ENCODE results near the gene CLINT1. TPM values are rescaled to one million over a fixed set of nuclear protein-coding genes. Genes with fewer than 3 reads are reported as not detected.

CLINT1 gene
- total and polyA plus RNA-seq, 2 of the 13 experiments (the other 11 are each of a cell fraction or from before 2014, with no cell fraction given) = 64.0 to 104 TPM

GRCh38 chr5:157908459-157908858, 49.5 kb upstream of the CLINT1 start (continued):
- TF ChIP-seq ZNF609 (CRISPR knock-in tag; IDR thresholded peaks at IDR 0.05; ENCODE audit: borderline replicate concordance) = no peak

GRCh38 chr5:157907479-157907878, 48.5 kb upstream of the CLINT1 start:
- Histone ChIP-seq H3K27ac (ENCODE audit: extremely low read length, insufficient read depth, low read length) (no peak overlapping the region), H3K4me1 (ENCODE audit: insufficient read depth, low read length) (no peaks in the 10 kb centered on the region), H3K9ac (ENCODE audit: insufficient read depth, low read depth, low read length) (no peak overlapping the region), H3K79me2 (ENCODE audit: insufficient read depth, low read length) (no peaks in the 10 kb centered on the region), H2AFZ (ENCODE audit: low read length) (no peak overlapping the region), H3K4me2 (ENCODE audit: low read depth, low read length) (no peak overlapping the region), H3K36me3 (replicated peaks in 1 of 2; ENCODE audit: control insufficient read depth in 1 of 2, insufficient read depth in 2 of 2, low read length in 2 of 2) (no peaks in the 10 kb centered on the region), H4K20me1 (ENCODE audit: insufficient read depth, low read length) (no peaks in the 10 kb centered on the region), H3K4me3 (replicated peaks in 1 of 3; ENCODE audit: insufficient read depth in 1 of 3, low read depth in 2 of 3, low read length in 3 of 3) (no peak overlapping the region), H3K27me3 (ENCODE audit: control insufficient read depth in 1 of 2, insufficient read depth in 2 of 2, low read length in 2 of 2) (no peaks in the 10 kb centered on the region; a peak in 1 of 5 replicates), H3K9me3 (ENCODE audit: low read length) (no peaks in the 10 kb centered on the region)
- ATAC-seq (no peak), FAIRE-seq (no peak), DNase-seq (ENCODE audit: low spot score) (no peak)
- BruUV-seq (replicated peaks) = no TSS peak
- no peak for TF ChIP-seq MXD4 (CRISPR knock-in tag; IDR thresholded peaks at IDR 0.05)
- no peak for TF ChIP-seq HDAC2 (CRISPR knock-in tag; IDR thresholded peaks at IDR 0.05)
- no peak for TF ChIP-seq ZNF230 (CRISPR knock-in tag; IDR thresholded peaks at IDR 0.05)
- TF ChIP-seq ZNF460 (CRISPR knock-in tag; IDR thresholded peaks at IDR 0.05; ENCODE audit: borderline replicate concordance) = no peak
- TF ChIP-seq HINFP (CRISPR knock-in tag; IDR thresholded peaks at IDR 0.05; ENCODE audit: low read depth) = no peak
- no peak for TF ChIP-seq CHCHD3 (CRISPR knock-in tag; IDR thresholded peaks at IDR 0.05)
- no peak for TF ChIP-seq ZNF678 (CRISPR knock-in tag; IDR thresholded peaks at IDR 0.05)
- TF ChIP-seq HOXA7 (CRISPR knock-in tag; IDR thresholded peaks at IDR 0.05) = no peak
- no peak for TF ChIP-seq ZNF713 (CRISPR knock-in tag; IDR thresholded peaks at IDR 0.05)
- TF ChIP-seq ZNF468 (CRISPR knock-in tag; IDR thresholded peaks at IDR 0.05) = no peak
- TF ChIP-seq MBD4 (IDR thresholded peaks at IDR 0.05; ENCODE audit: borderline replicate concordance, low read length) = no peak
- no peak for TF ChIP-seq HMGXB3 (CRISPR knock-in tag; IDR thresholded peaks at IDR 0.05; ENCODE audit: borderline replicate concordance)
- 55% methylated on average over 3 of the region's 3 CpGs for WGBS (ENCODE audit: low lambda C conversion rate)
- POLR2A ChIA-PET = no interaction called here
- in situ Hi-C loops (cut with HindIII; ENCODE audit: extremely low pct_ligation_motif_present, low pct_unique_long_range_greater_than_20kb) = no loop called here
- CTCF ChIA-PET (ENCODE audit: low intra/inter-chr PET ratio, low total read pairs) = no interaction called here
- intact Hi-C loops (cut with micrococcal nuclease; ENCODE audit: unreplicated experiment) = no loop called here

All from HepG2 (cell line).